Measurements from ENCODE around the gene C11orf98.

- TF ChIP-seq CTCF (IDR thresholded peaks at IDR 0.05) (no peak), POLR2A (IDR thresholded peaks at IDR 0.05) (no peak), EP300 (IDR thresholded peaks at IDR 0.05; ENCODE audit: low read depth) (no peak)
Measured at GRCh38 chr11:62665599-62666258, 719 bp upstream of the C11orf98 start.

All from transverse colon (tissue), 3 donors.